Mucosa of descending colon (tissue), 3 donors: ENCODE results near the gene TBRG1. TPM values are rescaled to one million over a fixed set of nuclear protein-coding genes. Genes with fewer than 3 reads are reported as not detected.

Experiments used
- ATAC-seq: fragments of 200-7000 bp; cut with Tn5 transposase; one replicate; pipeline ENCODE4 v1.9.1; 2020; ENCODE audit warnings: mild to moderate bottlenecking, moderate library complexity
- DNase-seq, 3 donors: peaks; one replicate each; pipeline ENCODE4 v3.0.0-alpha.2; 2020
- H3K36me3 ChIP-seq: fragments of 200-600 bp; one replicate; pipeline ENCODE4 v1.8.0; 2021; ENCODE audit warnings: low read depth, mild to moderate bottlenecking
- H3K4me1 ChIP-seq: fragments of 200-600 bp; one replicate; pipeline ENCODE4 v1.8.0; 2021; ENCODE audit warnings: low read depth, mild to moderate bottlenecking
- H3K4me3 ChIP-seq: fragments of 200-600 bp; one replicate; pipeline ENCODE4 v1.8.0; 2021; ENCODE audit warnings: mild to moderate bottlenecking
- H3K9me3 ChIP-seq: fragments of 200-600 bp; one replicate; pipeline ENCODE4 v1.8.0; 2021; ENCODE audit warnings: mild to moderate bottlenecking
- CTCF ChIP-seq: fragments of 200-600 bp; IDR thresholded peaks from one replicate; pipeline ENCODE4 v1.8.0; 2022; ENCODE audit warnings: antibody characterized with exemption, mild to moderate bottlenecking
- intact Hi-C, 2 donors: fragments of 100-400 bp; cut with DNase I in 1 of 2; cut with micrococcal nuclease in 1 of 2; formaldehyde crosslinking; loops; one replicate each; pipeline versions ENCODE4 v1.11.0 to v1.11.1; 2022; cut with DNase I, micrococcal nuclease
- total RNA-seq, 3 donors: library from RNA; stranded (reverse); fragmentation: NEBNext Ultra II Directional in 2 of 3; extraction: Animal tissue kit (Norgen Biotek cat#: 25700) in 2 of 3; gene quantifications; one replicate each; pipeline versions ENCODE4 v1.2.1 to v1.2.4, GENCODE V29; 2021 to 2023
- donor health status: DM: no; HTN: no; CAD: no; lungs with moderate emphysema.
- donor health status: DM: no; HTN: no; CAD: no.
- donor health status: DM: no; HTN: yes; CAD: no.

Gene TBRG1
- total RNA-seq, 3 donors from 2014 or later, result 26.6 to 45.8 (median 41.8) TPM

- intact Hi-C loops, result no loop called here
- ATAC-seq, result no peak
Measured at GRCh38 chr11:124657904-124658303, 35.2 kb downstream of the TBRG1 start.

GRCh38 chr11:124658501-124658900, 35.8 kb downstream of the TBRG1 start:
- Histone ChIP-seq H3K4me3 (no peak overlapping the region), H3K36me3 (no peaks in the 10 kb centered on the region), H3K4me1 (no peaks in the 10 kb centered on the region), H3K9me3 (no peaks in the 10 kb centered on the region)
- TF ChIP-seq CTCF, result no peak
- ATAC-seq (no peak), DNase-seq (no peak)
- intact Hi-C loops, result no loop called here

More at GRCh38 chr11:124657904-124658303, 35.2 kb downstream of the TBRG1 start:
- DNase-seq, result no peak
- Histone ChIP-seq H3K36me3 (no peaks in the 10 kb centered on the region), H3K9me3 (no peaks in the 10 kb centered on the region), H3K4me3 (no peak overlapping the region), H3K4me1 (no peaks in the 10 kb centered on the region)
- TF ChIP-seq CTCF, result no peak

- ATAC-seq (no peak), DNase-seq (no peak)
- H3K9me3 ChIP-seq, result no peaks in the 10 kb centered on the region
- H3K4me1 ChIP-seq, result no peaks in the 10 kb centered on the region
- TF ChIP-seq CTCF, result no peak
- no peaks in the 10 kb centered on the region for H3K36me3 ChIP-seq
- no peak overlapping the region for H3K4me3 ChIP-seq
- intact Hi-C loops, result no loop called here
Measured at GRCh38 chr11:124658986-124659385, 36.3 kb downstream of the TBRG1 start.

DNA sequence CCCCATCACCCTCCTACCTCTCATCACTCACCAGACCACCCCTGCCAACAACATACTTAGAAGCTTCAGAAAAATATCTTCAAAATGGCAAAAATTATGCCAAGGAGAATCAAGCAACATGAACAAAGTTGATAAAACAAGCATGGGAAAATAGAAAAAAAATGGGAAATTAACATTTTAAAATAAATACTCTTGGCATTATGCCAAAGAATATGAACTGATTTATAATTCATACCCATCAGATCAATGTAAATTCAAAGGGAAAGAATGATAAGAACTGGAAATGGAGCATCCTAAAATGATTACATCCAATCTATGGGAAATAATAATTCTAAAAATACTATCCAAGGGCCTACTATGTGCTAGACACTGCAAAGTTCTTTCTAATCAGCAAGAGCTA, 38.9 kb downstream of the TBRG1 start:
- DNase-seq (no peak), ATAC-seq (no peak)
- intact Hi-C loops, result no loop called here
- no peaks in the 10 kb centered on the region for H3K36me3 ChIP-seq
- H3K4me3 ChIP-seq, result no peak overlapping the region
- no peaks in the 10 kb centered on the region for H3K9me3 ChIP-seq
- H3K4me1 ChIP-seq, result no peaks in the 10 kb centered on the region
- no peak for TF ChIP-seq CTCF

DNA sequence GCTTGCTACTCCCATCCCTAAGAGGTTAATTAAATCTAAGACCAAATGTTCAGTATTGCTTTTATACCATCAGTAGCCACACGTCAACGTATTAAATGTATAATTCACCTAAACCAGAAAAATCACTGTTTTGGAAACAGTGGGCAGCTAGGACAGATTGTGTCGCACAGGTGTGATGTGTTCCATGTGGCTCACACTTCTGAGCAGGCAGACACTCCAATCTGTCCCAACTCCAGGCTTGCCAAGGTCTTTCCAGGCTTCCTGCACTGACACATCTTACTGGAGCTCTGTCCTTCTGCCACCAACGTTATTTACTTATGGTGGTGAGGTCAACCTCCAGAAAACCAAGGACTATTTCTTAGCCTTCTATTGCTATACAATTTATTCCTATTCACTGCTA, 39.4 kb downstream of the TBRG1 start:
- intact Hi-C loops, result no loop called here
- no peak for TF ChIP-seq CTCF
- DNase-seq (no peak), ATAC-seq (no peak)
- H3K9me3 ChIP-seq, result no peaks in the 10 kb centered on the region
- H3K4me3 ChIP-seq, result no peak overlapping the region
- H3K4me1 ChIP-seq, result no peaks in the 10 kb centered on the region
- H3K36me3 ChIP-seq, result no peaks in the 10 kb centered on the region

- DNase-seq (no peak), ATAC-seq (no peak)
- H3K4me3 ChIP-seq, result no peak overlapping the region
- TF ChIP-seq CTCF, result no peak
- no peaks in the 10 kb centered on the region for H3K4me1 ChIP-seq
- H3K36me3 ChIP-seq, result no peaks in the 10 kb centered on the region
- intact Hi-C loops, result no loop called here
- no peaks in the 10 kb centered on the region for H3K9me3 ChIP-seq
Measured at GRCh38 chr11:124663861-124664260, 41.2 kb downstream of the TBRG1 start.
